Activated CD4-positive, alpha-beta memory T cell treated with anti-CD3 and anti-CD28 coated beads, Interleukin-2, amount 10 ng/mL, durations not matched to agents 7 days and 5 days (primary cell): ENCODE results near the gene ABCC11. TPM values are rescaled to one million over a fixed set of nuclear protein-coding genes. Genes with fewer than 3 reads are reported as not detected.

Experiments used
- CTCF ChIA-PET: fragments of 350-600 bp; sonication (Branson Sonifier 250); formaldehyde crosslinking; loops from one replicate; lab custom pipeline; 2021; ENCODE audit warnings: antibody characterized with exemption, inconsistent platforms; lab: Charles Lee
- POLR2A ChIA-PET: fragments of 350-600 bp; sonication (Branson Sonifier 250); formaldehyde crosslinking; loops from one replicate; lab custom pipeline; 2021; ENCODE audit warnings: antibody characterized with exemption; lab: Charles Lee
- DNase-seq: peaks from one replicate; pipeline ENCODE4 v3.0.0-alpha.2; 2020
- H3K27ac Mint-ChIP-seq: one replicate; pipeline ENCODE4 v1.8.0; 2021; ENCODE audit warnings: mild to moderate bottlenecking, mixed read lengths
- H3K27me3 Mint-ChIP-seq: one replicate; pipeline ENCODE4 v1.8.0; 2021; ENCODE audit warnings: mixed read lengths
- H3K36me3 Mint-ChIP-seq: one replicate; pipeline ENCODE4 v1.8.0; 2021; ENCODE audit warnings: low read depth, mixed read lengths
- H3K4me1 Mint-ChIP-seq: one replicate; pipeline ENCODE4 v1.8.0; 2021; ENCODE audit warnings: mixed read lengths
- H3K4me3 Mint-ChIP-seq: one replicate; pipeline ENCODE4 v1.8.0; 2021; ENCODE audit warnings: mild to moderate bottlenecking, mixed read lengths
- H3K9me3 Mint-ChIP-seq: one replicate; pipeline ENCODE4 v1.8.0; 2021; ENCODE audit warnings: mixed read lengths
- total RNA-seq, 2 experiments: library from RNA; stranded (reverse); gene quantifications; one replicate each; pipeline ENCODE4 v1.2.3, GENCODE V29; 2021

The ABCC11 gene
- total RNA-seq, 2 experiments from 2014 or later = 0.23 TPM; not detected in 1

GRCh38 chr16:48215738-48216137 is 31.6 kb downstream of the ABCC11 start:
- CTCF ChIA-PET = no interaction called here
- H3K36me3 Mint-ChIP-seq = no peaks in the 10 kb centered on the region
- POLR2A ChIA-PET = no interaction called here
- no peaks in the 10 kb centered on the region for H3K4me1 Mint-ChIP-seq
- H3K9me3 Mint-ChIP-seq = no peaks in the 10 kb centered on the region
- H3K4me3 Mint-ChIP-seq = no peak overlapping the region
- H3K27ac Mint-ChIP-seq = no peak overlapping the region
- no peak for DNase-seq
- no peaks in the 10 kb centered on the region for H3K27me3 Mint-ChIP-seq

DNA sequence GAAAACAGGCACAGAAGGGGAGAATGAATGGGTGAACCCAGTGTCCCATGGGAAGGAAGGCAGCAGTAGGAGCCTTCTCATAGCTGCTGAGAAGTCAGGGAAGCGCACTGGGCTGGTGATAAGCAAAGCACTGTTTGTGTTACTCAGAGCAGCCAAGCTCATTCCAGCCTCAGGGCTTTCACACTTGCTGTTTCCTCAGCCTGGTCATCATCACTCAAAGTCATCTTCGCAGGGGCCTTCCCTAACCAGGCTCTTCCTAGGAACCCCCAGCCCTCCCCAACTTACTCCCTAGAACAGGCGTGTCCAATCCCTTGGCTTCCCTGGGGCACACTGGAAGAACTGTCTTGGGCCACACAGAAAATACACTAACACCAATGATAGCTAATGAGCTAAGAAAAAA is 35.3 kb downstream of the ABCC11 start:
- Mint-ChIP-seq H3K9me3 (no peaks in the 10 kb centered on the region), H3K4me1 (no peaks in the 10 kb centered on the region), H3K36me3 (no peaks in the 10 kb centered on the region), H3K27me3 (no peaks in the 10 kb centered on the region), H3K4me3 (no peak overlapping the region), H3K27ac (no peak overlapping the region)
- ChIA-PET POLR2A (no interaction called here), CTCF (interaction anchor here (0.9 to 1.2 kb wide), 2 partner anchors 12 to 21 kb away, joined by 3 read pairs; no protein-coding TSS in a partner anchor)
- DNase-seq = no peak

DNA sequence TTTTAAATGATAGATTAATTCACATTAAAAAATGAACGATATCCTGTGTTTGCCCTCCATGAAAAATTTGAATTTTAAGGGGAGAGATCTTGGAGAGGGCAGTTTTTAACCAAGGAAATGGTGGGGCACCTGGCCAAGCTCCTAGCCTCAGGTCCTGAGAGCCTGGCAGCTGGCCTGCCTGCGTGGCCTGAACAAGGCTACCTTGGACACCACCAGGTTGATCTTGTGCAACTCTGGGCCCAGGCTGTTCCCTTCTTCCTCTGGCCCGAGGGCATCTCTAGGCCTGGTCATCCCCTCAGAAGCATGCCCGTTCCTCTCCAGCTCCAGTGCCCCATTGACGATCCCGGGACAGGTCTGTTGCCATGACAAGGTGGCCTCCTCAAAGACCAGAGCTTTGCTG is 36.6 kb downstream of the ABCC11 start:
- no peak overlapping the region for H3K27ac Mint-ChIP-seq
- H3K27me3 Mint-ChIP-seq = peaks cover 2% of the 10 kb centered on the region
- no peak overlapping the region for H3K4me3 Mint-ChIP-seq
- no peaks in the 10 kb centered on the region for H3K36me3 Mint-ChIP-seq
- ChIA-PET POLR2A (no interaction called here), CTCF (interaction anchor here (0.9 to 1.2 kb wide), 3 partner anchors 21 to 82 kb away, joined by 3 read pairs; no protein-coding TSS in a partner anchor)
- no peaks in the 10 kb centered on the region for H3K9me3 Mint-ChIP-seq
- no peak for DNase-seq
- H3K4me1 Mint-ChIP-seq = peaks cover 4% of the 10 kb centered on the region

- H3K27ac Mint-ChIP-seq = no peak overlapping the region
- ChIA-PET POLR2A (no interaction called here), CTCF (no interaction called here)
- no peaks in the 10 kb centered on the region for H3K9me3 Mint-ChIP-seq
- H3K4me3 Mint-ChIP-seq = no peak overlapping the region
- peaks cover 4% of the 10 kb centered on the region for H3K4me1 Mint-ChIP-seq
- no peaks in the 10 kb centered on the region for H3K36me3 Mint-ChIP-seq
- DNase-seq = no peak
- H3K27me3 Mint-ChIP-seq = peaks cover 2% of the 10 kb centered on the region
These were observed 40.6 kb downstream of the ABCC11 start for GRCh38 chr16:48206594-48207242.

DNA sequence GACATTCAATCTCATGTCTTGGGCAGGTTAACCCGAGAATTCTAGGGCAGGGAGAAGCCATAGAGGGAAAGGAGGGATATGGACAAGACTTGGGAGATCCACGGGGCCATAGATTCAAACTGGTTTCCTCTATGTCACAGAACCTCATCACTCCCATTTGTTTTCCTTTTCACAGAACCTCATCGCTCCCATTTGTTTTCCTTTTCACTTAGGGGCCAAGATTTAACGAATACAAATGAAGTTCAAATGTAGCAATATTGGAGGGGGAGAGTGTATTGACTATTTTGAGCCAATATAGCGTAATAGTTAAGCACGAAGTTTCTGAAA is 42.6 kb downstream of the ABCC11 start:
- Mint-ChIP-seq H3K27me3 (peaks cover 4% of the 10 kb centered on the region), H3K36me3 (no peaks in the 10 kb centered on the region), H3K9me3 (no peaks in the 10 kb centered on the region), H3K4me3 (no peak overlapping the region), H3K27ac (no peak overlapping the region), H3K4me1 (peaks cover 4% of the 10 kb centered on the region)
- ChIA-PET CTCF (no interaction called here), POLR2A (no interaction called here)
- DNase-seq = no peak

DNA sequence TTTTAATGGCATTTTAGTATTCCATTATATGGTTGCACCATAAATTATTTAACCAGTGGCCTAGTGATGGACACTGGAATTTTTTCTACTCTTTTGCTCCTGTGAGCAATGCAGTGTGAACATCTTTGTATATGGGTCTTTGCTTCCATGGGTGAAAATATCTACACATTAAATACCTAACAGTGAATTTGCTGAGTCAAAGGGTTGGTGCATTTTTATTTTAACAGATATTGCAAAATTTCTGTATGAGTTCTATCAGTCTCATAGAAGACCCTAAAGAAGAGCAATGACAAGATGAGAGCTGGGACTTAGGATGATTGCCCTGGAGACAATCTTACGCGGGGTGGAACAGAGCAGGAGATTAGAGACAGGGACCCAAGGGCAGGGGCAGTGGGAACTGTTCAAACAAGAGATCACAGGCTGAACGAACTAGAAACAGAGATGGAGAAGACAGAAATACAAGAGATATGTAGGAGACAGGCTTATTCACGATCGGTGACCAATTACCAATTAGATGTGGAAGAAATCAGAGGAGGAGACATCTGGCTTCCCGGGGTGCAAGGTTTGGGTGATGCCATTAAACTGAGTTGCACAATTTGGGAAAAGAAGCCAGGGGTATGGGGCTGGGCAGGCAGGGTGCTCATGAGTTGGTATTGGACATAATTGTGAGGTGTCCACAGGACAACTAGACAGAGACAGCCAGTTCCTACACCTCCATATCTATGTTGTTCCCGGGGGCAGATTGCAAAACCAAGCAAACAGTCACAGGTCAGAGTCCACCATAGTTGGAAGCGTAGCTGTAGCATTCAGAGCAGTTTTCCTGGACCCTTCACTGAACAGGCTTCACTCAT is 43.1 kb downstream of the ABCC11 start:
- Mint-ChIP-seq H3K27me3 (peaks cover 4% of the 10 kb centered on the region), H3K9me3 (no peaks in the 10 kb centered on the region), H3K36me3 (no peaks in the 10 kb centered on the region), H3K4me1 (peaks cover 4% of the 10 kb centered on the region), H3K27ac (no peak overlapping the region), H3K4me3 (no peak overlapping the region)
- ChIA-PET CTCF (no interaction called here), POLR2A (no interaction called here)
- no peak for DNase-seq

DNA sequence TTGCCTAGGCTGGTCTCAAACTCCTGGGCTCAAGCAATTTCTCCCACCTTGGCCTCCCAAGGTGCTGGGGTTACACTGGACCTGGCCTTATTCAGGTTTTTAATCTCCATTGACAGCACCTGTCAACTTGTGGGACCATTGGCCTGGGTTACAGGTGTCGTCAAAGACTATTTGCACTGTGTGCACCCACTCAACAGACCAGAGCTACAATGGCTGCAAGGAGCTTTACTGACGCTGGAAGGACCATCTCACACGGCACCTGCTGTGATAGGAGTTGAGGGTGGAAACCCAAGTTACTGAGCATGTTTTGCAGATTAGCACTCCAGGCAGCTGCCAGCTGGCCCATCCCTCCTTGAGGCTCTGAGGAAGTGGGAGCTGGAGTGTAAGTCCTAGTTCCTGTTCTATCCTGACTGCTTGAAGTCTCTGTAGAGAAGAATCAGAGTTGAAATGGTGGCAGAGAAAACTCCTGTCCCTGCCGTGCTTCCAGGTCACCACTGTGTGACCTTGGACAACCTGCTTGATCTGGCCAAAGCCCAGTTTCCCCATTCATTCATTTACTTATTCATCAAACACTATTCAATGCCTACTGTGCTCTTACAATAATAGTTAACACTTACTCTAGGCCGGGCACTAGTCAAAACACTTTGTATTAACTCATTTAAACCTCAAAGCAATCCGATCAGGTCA is 45.7 kb downstream of the ABCC11 start:
- ChIA-PET CTCF (no interaction called here), POLR2A (no interaction called here)
- H3K4me3 Mint-ChIP-seq = no peak overlapping the region
- peaks cover 2% of the 10 kb centered on the region for H3K4me1 Mint-ChIP-seq
- DNase-seq = no peak
- peaks cover 10% of the 10 kb centered on the region for H3K27me3 Mint-ChIP-seq
- no peaks in the 10 kb centered on the region for H3K36me3 Mint-ChIP-seq
- no peak overlapping the region for H3K27ac Mint-ChIP-seq
- no peaks in the 10 kb centered on the region for H3K9me3 Mint-ChIP-seq

GRCh38 chr16:48197294-48197693 is 50.0 kb downstream of the ABCC11 start:
- no peaks in the 10 kb centered on the region for H3K36me3 Mint-ChIP-seq
- ChIA-PET CTCF (no interaction called here), POLR2A (no interaction called here)
- peaks cover 16% of the 10 kb centered on the region for H3K27me3 Mint-ChIP-seq
- H3K27ac Mint-ChIP-seq = no peak overlapping the region
- DNase-seq = no peak
- H3K4me1 Mint-ChIP-seq = no peaks in the 10 kb centered on the region
- no peaks in the 10 kb centered on the region for H3K9me3 Mint-ChIP-seq
- no peak overlapping the region for H3K4me3 Mint-ChIP-seq

GRCh38 chr16:48194828-48195556 is 52.3 kb downstream of the ABCC11 start:
- POLR2A ChIA-PET = no interaction called here
- H3K36me3 Mint-ChIP-seq = no peaks in the 10 kb centered on the region

GRCh38 chr16:48193846-48194245 is 53.5 kb downstream of the ABCC11 start:
- Mint-ChIP-seq H3K27ac (no peak overlapping the region), H3K36me3 (no peaks in the 10 kb centered on the region), H3K4me1 (peaks cover 8% of the 10 kb centered on the region), H3K4me3 (no peak overlapping the region), H3K27me3 (peaks cover 12% of the 10 kb centered on the region), H3K9me3 (no peaks in the 10 kb centered on the region)
- CTCF ChIA-PET = no interaction called here
- no peak for DNase-seq
- POLR2A ChIA-PET = no interaction called here

More at GRCh38 chr16:48194828-48195556, 52.3 kb downstream of the ABCC11 start:
- no peak overlapping the region for H3K4me3 Mint-ChIP-seq
- no peaks in the 10 kb centered on the region for H3K9me3 Mint-ChIP-seq
- peaks cover 14% of the 10 kb centered on the region for H3K27me3 Mint-ChIP-seq
- CTCF ChIA-PET = no interaction called here
- peaks cover 1% of the 10 kb centered on the region for H3K4me1 Mint-ChIP-seq
- H3K27ac Mint-ChIP-seq = no peak overlapping the region
- DNase-seq = no peak

- Mint-ChIP-seq H3K4me1 (peaks cover 20% of the 10 kb centered on the region), H3K27ac (no peak overlapping the region), H3K4me3 (no peak overlapping the region), H3K27me3 (peaks cover 9% of the 10 kb centered on the region), H3K9me3 (no peaks in the 10 kb centered on the region), H3K36me3 (no peaks in the 10 kb centered on the region)
- DNase-seq = no peak
- CTCF ChIA-PET = interaction anchor here (1.2 kb wide), 2 partner anchors 43 to 442 kb away, joined by 3 to 4 read pairs; no protein-coding TSS in a partner anchor
- POLR2A ChIA-PET = no interaction called here
These were observed 58.8 kb downstream of the ABCC11 start for GRCh38 chr16:48188449-48189102.

- Mint-ChIP-seq H3K4me1 (peaks cover 20% of the 10 kb centered on the region), H3K27me3 (peaks cover 9% of the 10 kb centered on the region), H3K4me3 (no peak overlapping the region), H3K9me3 (no peaks in the 10 kb centered on the region), H3K36me3 (no peaks in the 10 kb centered on the region), H3K27ac (no peak overlapping the region)
- DNase-seq = no peak
- ChIA-PET CTCF (interaction anchor here (1.2 kb wide), 1 partner anchor 442 kb away, joined by 3 read pairs; no protein-coding TSS in a partner anchor), POLR2A (no interaction called here)
These were observed 59.6 kb downstream of the ABCC11 start for GRCh38 chr16:48187779-48188178.
